A549 (cell line): Measurements from ENCODE around the gene METTL6. TPM values are rescaled to one million over a fixed set of nuclear protein-coding genes. Genes with fewer than 3 reads are reported as not detected.

Source experiments
- ATAC-seq, 2 experiments: fragments of 200-7000 bp in 1 of 2; fragments of >200 bp in 1 of 2; cut with Nextera tagmentation in 1 of 2; cut with Tn5 transposase in 1 of 2; 3 replicates each; pipeline versions ENCODE4 v1.8.0 to v1.9.1; 2018 to 2020; ENCODE audit warnings: mild to moderate bottlenecking in 1 of 2, moderate library complexity in 1 of 2
- CTCF ChIA-PET: fragments of 300-600 bp; sonication (Branson Sonifier 250); formaldehyde crosslinking; extraction: SDS; loops from one replicate; lab custom pipeline; 2021; ENCODE audit warnings: antibody characterized with exemption, inconsistent platforms; lab: Yijun Ruan, JAX
- POLR2A ChIA-PET: fragments of 350-600 bp; formaldehyde crosslinking; extraction: SDS; loops from one replicate; lab custom pipeline; 2021; ENCODE audit warnings: antibody characterized with exemption, inconsistent platforms; lab: Yijun Ruan, JAX
- DNase-seq, 2 experiments: peaks; one replicate each; pipeline versions ENCODE4 v3.0.0 to v3.0.0-alpha.2; 2011 to 2016; ENCODE audit warnings: low read depth in 1 of 2, low spot score in 1 of 2
- FAIRE-seq: peaks from 2 replicates; lab custom pipeline; 2011; peaks lifted over from hg19 to GRCh38; lab: Jason Lieb, UNC
- H3K27ac ChIP-seq, 2 experiments: fragments of >200 bp; sonication (Bioruptor Twin); formaldehyde crosslinking; 3 replicates each; pipeline ENCODE4 v1.5.1; 2016 to 2017
- H3K4me1 ChIP-seq: fragments of >200 bp; sonication (Bioruptor Twin); formaldehyde crosslinking; 3 replicates; pipeline ENCODE4 v1.6.1; 2016
- H3K4me2 ChIP-seq: fragments of >200 bp; sonication (Bioruptor Twin); formaldehyde crosslinking; 3 replicates; pipeline ENCODE4 v1.6.1; 2016
- H3K4me3 ChIP-seq: fragments of >200 bp; sonication (Bioruptor Twin); formaldehyde crosslinking; 3 replicates; pipeline ENCODE4 v1.5.1; 2016
- H3K9me3 ChIP-seq: fragments of >200 bp; sonication (Bioruptor Twin); formaldehyde crosslinking; 3 replicates; pipeline ENCODE4 v1.6.1; 2016
- E2F6 ChIP-seq: IDR thresholded peaks from 2 replicates; pipeline ENCODE4 v1.6.1; 2012; ENCODE audit warnings: low read depth, borderline replicate concordance
- EHF ChIP-seq: fragments of 250-450 bp; sonication (Bioruptor Pico); IDR thresholded peaks from 2 replicates; pipeline ENCODE4 v1.5.0; 2020; ENCODE audit warnings: mild to moderate bottlenecking
- EP300 ChIP-seq, 2 experiments: fragments of >200 bp; sonication (Bioruptor Twin); formaldehyde crosslinking; IDR thresholded peaks; 2 replicates in 1 of 2; 3 replicates in 1 of 2; pipeline ENCODE4 v1.6.1; 2016 to 2017
- FOSB ChIP-seq: fragments of 250-450 bp; sonication (Bioruptor Pico); IDR thresholded peaks from 2 replicates; pipeline ENCODE4 v1.5.0; 2020; ENCODE audit warnings: mild to moderate bottlenecking, moderate library complexity
- FOXS1 ChIP-seq: fragments of 250-450 bp; sonication (Bioruptor Pico); IDR thresholded peaks from 2 replicates; pipeline ENCODE4 v1.5.0; 2020; ENCODE audit warnings: mild to moderate bottlenecking, moderate library complexity
- GATA3 ChIP-seq: IDR thresholded peaks from 2 replicates; pipeline ENCODE4 v1.6.1; 2012; ENCODE audit warnings: borderline replicate concordance
- HEYL ChIP-seq: fragments of 250-450 bp; sonication (Bioruptor Pico); IDR thresholded peaks from 2 replicates; pipeline ENCODE4 v1.8.0; 2021; ENCODE audit warnings: mild to moderate bottlenecking, moderate library complexity
- HMGXB4 ChIP-seq: fragments of 250-450 bp; sonication (Bioruptor Pico); IDR thresholded peaks from 2 replicates; pipeline ENCODE4 v1.5.0; 2021; ENCODE audit warnings: mild to moderate bottlenecking, moderate library complexity, borderline replicate concordance
- HOXB5 ChIP-seq: fragments of 250-450 bp; sonication (Bioruptor Pico); IDR thresholded peaks from 2 replicates; pipeline ENCODE4 v1.5.0; 2020; ENCODE audit warnings: mild to moderate bottlenecking, moderate library complexity
- MYC ChIP-seq: IDR thresholded peaks from 2 replicates; pipeline ENCODE4 v1.6.1; 2012; ENCODE audit warnings: mild to moderate bottlenecking, inconsistent platforms, low read length, improper control_type of control experiment, borderline replicate concordance
- NPAS2 ChIP-seq: fragments of 250-450 bp; sonication (Bioruptor Pico); IDR thresholded peaks from 2 replicates; pipeline ENCODE4 v1.8.0; 2022; ENCODE audit warnings: mild to moderate bottlenecking, moderate library complexity, borderline replicate concordance
- NR3C1 ChIP-seq: fragments of >200 bp; sonication (Bioruptor Twin); formaldehyde crosslinking; IDR thresholded peaks from 3 replicates; pipeline ENCODE4 v1.6.1; 2017
- POLR2AphosphoS2 ChIP-seq: conservative IDR thresholded peaks from 2 replicates; pipeline ENCODE4 v1.6.1; 2012; ENCODE audit warnings: low read length, improper control_type of control experiment, inconsistent platforms
- RCOR1 ChIP-seq: fragments of 150-350 bp; IDR thresholded peaks from 2 replicates; pipeline ENCODE4 v1.6.1; 2014; ENCODE audit warnings: antibody characterized with exemption, low read length, low read depth
- RNF2 ChIP-seq: fragments of 200-600 bp; sonication (generic); IDR thresholded peaks from 2 replicates; pipeline ENCODE4 v1.6.1; 2016; ENCODE audit warnings: low read depth, mild to moderate bottlenecking, antibody characterized with exemption, moderate library complexity, borderline replicate concordance
- SMC3 ChIP-seq: fragments of >200 bp; sonication (Bioruptor Twin); formaldehyde crosslinking; IDR thresholded peaks from 3 replicates; pipeline ENCODE4 v1.6.1; 2018; ENCODE audit warnings: inconsistent platforms
- TP53 ChIP-seq: fragments of 250-450 bp; sonication (Bioruptor Pico); IDR thresholded peaks from 2 replicates; pipeline ENCODE4 v1.5.0; 2021; ENCODE audit warnings: mild to moderate bottlenecking, moderate library complexity
- USF2 ChIP-seq: fragments of 450-650 bp; IDR thresholded peaks from 2 replicates; pipeline ENCODE4 v1.6.1; 2014; ENCODE audit warnings: antibody characterized with exemption
- ZFP36 ChIP-seq: fragments of 450-650 bp; IDR thresholded peaks from 2 replicates; pipeline ENCODE4 v1.6.1; 2014; ENCODE audit warnings: borderline replicate concordance; ENCODE audit not compliant: partially characterized antibody
- WGBS: methylation state at CpG from one replicate; pipeline ENCODE4 v1.1.6; 2017; ENCODE audit errors: missing lambda C conversion rate; 5-methylcytosine and 5-hydroxymethylcytosine counted together
- polyA plus RNA-seq, 4 experiments: library from polyadenylated mRNA; depleted of rRNA in 3 of 4; stranded (reverse); fragments of >200 nt; fragmentation: RNase III in 1 of 4; extraction: RNeasy Plus Mini Kit Qiagen cat#74134 plus additional on column Dnase treatment in 1 of 4; gene quantifications; 2 replicates in 3 of 4; 3 replicates in 1 of 4; pipeline ENCODE4 v1.2.3, GENCODE V29; 2011 to 2017
- TF ChIP-seq, protein P1 (sequence below): fragments of >200 bp; sonication (Bioruptor Twin); formaldehyde crosslinking; IDR thresholded peaks from 2 replicates; pipeline ENCODE4 v1.6.1; 2016

METTL6 gene
- polyA plus RNA-seq, 2 of the 4 experiments (the other 2 are of a cell fraction), result 29.6 to 42.7 TPM

GRCh38 chr3:15456321-15456720 is 29.0 kb upstream of the METTL6 start (continued):
- no peak for TF ChIP-seq USF2

DNA sequence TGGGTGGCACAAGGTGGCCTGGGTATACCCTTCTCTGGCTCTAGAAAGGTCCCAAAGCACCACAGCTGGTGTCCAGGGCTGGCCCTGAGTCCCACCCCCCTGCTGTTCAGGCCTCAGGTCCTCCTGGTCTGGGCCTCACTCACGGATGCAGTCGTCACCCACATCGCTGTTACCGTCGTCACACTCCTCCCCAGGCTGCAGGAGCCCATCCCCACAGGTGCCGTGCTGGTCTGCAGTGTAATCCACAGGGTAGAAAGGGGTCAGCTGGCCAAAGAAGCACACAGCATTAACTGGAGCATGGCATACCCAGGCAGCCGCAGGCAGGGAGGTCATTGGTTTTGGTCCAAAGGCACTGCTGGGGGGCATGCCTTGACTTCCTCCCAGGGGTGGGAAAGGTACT is 28.4 kb upstream of the METTL6 start:
- DNase-seq, result no peak
- 80% methylated on average over 4 of the region's 7 CpGs for WGBS

GRCh38 chr3:15454965-15455364 is 27.6 kb upstream of the METTL6 start:
- no peak for FAIRE-seq
- Histone ChIP-seq H3K4me2 (no peak overlapping the region), H3K4me1 (no peaks in the 10 kb centered on the region), H3K9me3 (no peaks in the 10 kb centered on the region), H3K4me3 (no peak overlapping the region), H3K27ac (no peak overlapping the region)
- DNase-seq, result no peak
- ChIA-PET CTCF (interaction anchor here (1.2 to 1.7 kb wide), 3 partner anchors 18 to 253 kb away, joined by 3 to 4 read pairs (median 4); no protein-coding TSS in a partner anchor), POLR2A (no interaction called here)
- TF ChIP-seq RCOR1 (no peak), POLR2AphosphoS2 (no peak), USF2 (no peak), ZFP36 (no peak), EHF (CRISPR knock-in tag) (no peak), NPAS2 (CRISPR knock-in tag) (no peak), MYC (no peak)
- ATAC-seq, result no peak

More for the DNA sequence above, 28.4 kb upstream of the METTL6 start:
- Histone ChIP-seq H3K4me1 (no peaks in the 10 kb centered on the region), H3K4me2 (no peak overlapping the region), H3K9me3 (no peaks in the 10 kb centered on the region), H3K4me3 (no peak overlapping the region), H3K27ac (no peak overlapping the region)
- ChIA-PET CTCF (interaction anchor here (1.2 to 1.7 kb wide), 2 partner anchors 17 to 253 kb away, joined by 4 read pairs; no protein-coding TSS in a partner anchor), POLR2A (no interaction called here)
- no peak for FAIRE-seq
- ATAC-seq, result no peak
- TF ChIP-seq FOXS1 (CRISPR knock-in tag), result no peak
- no peak for TF ChIP-seq TP53
- TF ChIP-seq FOSB, result no peak
- no peak for TF ChIP-seq RNF2
- TF ChIP-seq SMC3, result no peak
- TF ChIP-seq, protein P1, sequence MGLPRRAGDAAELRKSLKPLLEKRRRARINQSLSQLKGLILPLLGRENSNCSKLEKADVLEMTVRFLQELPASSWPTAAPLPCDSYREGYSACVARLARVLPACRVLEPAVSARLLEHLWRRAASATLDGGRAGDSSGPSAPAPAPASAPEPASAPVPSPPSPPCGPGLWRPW, result no peak
- no peak for TF ChIP-seq E2F6
- TF ChIP-seq EHF (CRISPR knock-in tag), result no peak
- no peak for TF ChIP-seq HMGXB4 (CRISPR knock-in tag)
- TF ChIP-seq HEYL, result no peak
- TF ChIP-seq HOXB5 (CRISPR knock-in tag), result no peak
- TF ChIP-seq NR3C1, result no peak
- TF ChIP-seq EP300 (IDR thresholded peaks at IDR 0.05), result no peak
- no peak for TF ChIP-seq GATA3
- TF ChIP-seq, all 56 proteins: peak for 0
